CD14-positive monocyte (primary cell): ENCODE measurements around the gene UGT1A10. TPM values are rescaled to one million over a fixed set of nuclear protein-coding genes. Genes with fewer than 3 reads are reported as not detected.
"Not testable (repeated sequence)": the region's sequence is repeated elsewhere in the genome, so short reads cannot be mapped to it uniquely, and the experiment has no call there.

Experiments used
- DNase-seq, 3 donors: peaks; one replicate each; pipeline ENCODE4 v3.0.0-alpha.2; 2011 to 2022
- H2AFZ ChIP-seq: 2 replicates; pipeline ENCODE4 v1.6.0; 2012; ENCODE audit warnings: mild to moderate bottlenecking, low read depth, low read length, inconsistent platforms; ENCODE audit not compliant: insufficient read depth, poor library complexity, severe bottlenecking
- H3K27ac ChIP-seq, 2 donors: 1 replicate in 1 of 2; 2 replicates in 1 of 2; pipeline ENCODE4 v1.5.1; 2012 to 2013; ENCODE audit warnings: low read length in 2 of 2, control low read depth in 1 of 2, inconsistent platforms in 1 of 2, low read depth in 1 of 2, mild to moderate bottlenecking in 1 of 2
- H3K27me3 ChIP-seq, 2 donors: one replicate each; pipeline versions ENCODE4 v1.6.0 to v1.6.1; 2011 to 2013; ENCODE audit warnings: low read length in 2 of 2; ENCODE audit not compliant: control insufficient read depth in 2 of 2, insufficient read depth in 2 of 2
- H3K36me3 ChIP-seq, 2 donors: replicated peaks in 1 of 2; 1 replicate in 1 of 2; 2 replicates in 1 of 2; pipeline versions ENCODE4 v1.5.1 to v1.6.1; 2012 to 2013; ENCODE audit warnings: low read length in 2 of 2, control low read depth in 1 of 2, inconsistent platforms in 1 of 2, mild to moderate bottlenecking in 1 of 2; ENCODE audit not compliant: insufficient read depth in 2 of 2, control insufficient read depth in 1 of 2
- H3K4me1 ChIP-seq, 2 donors: 1 replicate in 1 of 2; 2 replicates in 1 of 2; pipeline versions ENCODE4 v1.5.1 to v1.6.1; 2012 to 2013; ENCODE audit warnings: low read length in 2 of 2, control low read depth in 1 of 2, inconsistent platforms in 1 of 2, mild to moderate bottlenecking in 1 of 2, moderate library complexity in 1 of 2; ENCODE audit not compliant: insufficient read depth in 2 of 2, control insufficient read depth in 1 of 2
- H3K4me2 ChIP-seq: replicated peaks from 2 replicates; pipeline ENCODE3; 2012; ENCODE audit warnings: low read length, moderate library complexity, mild to moderate bottlenecking; ENCODE audit not compliant: poor library complexity, severe bottlenecking; ENCODE audit errors: extremely low read depth
- H3K4me3 ChIP-seq, 3 experiments: fragments of 200-600 bp in 1 of 3; sonication (generic) in 1 of 3; replicated peaks in 1 of 3; 1 replicate in 2 of 3; 2 replicates in 1 of 3; pipeline ENCODE4 v1.5.1; 2011 to 2013; ENCODE audit warnings: low read length in 3 of 3, mild to moderate bottlenecking in 3 of 3, control low read depth in 2 of 3, low read depth in 2 of 3, inconsistent platforms in 1 of 3, moderate library complexity in 1 of 3
- H3K79me2 ChIP-seq: 2 replicates; pipeline ENCODE4 v1.6.0; 2012; ENCODE audit warnings: mild to moderate bottlenecking, control low read depth, inconsistent platforms, low read length, moderate library complexity; ENCODE audit not compliant: insufficient read depth
- H3K9ac ChIP-seq: 2 replicates; pipeline ENCODE4 v1.6.0; 2017; ENCODE audit warnings: low read length, mild to moderate bottlenecking; ENCODE audit not compliant: insufficient read depth, poor library complexity, severe bottlenecking
- H3K9me3 ChIP-seq, 2 donors: replicated peaks in 1 of 2; 1 replicate in 1 of 2; 2 replicates in 1 of 2; pipeline versions ENCODE4 v1.5.1 to v1.6.1; 2012 to 2013; ENCODE audit warnings: low read length in 2 of 2, control low read depth in 1 of 2; ENCODE audit not compliant: control insufficient read depth in 1 of 2, insufficient read depth in 1 of 2
- H4K20me1 ChIP-seq: 2 replicates; pipeline ENCODE4 v1.6.0; 2012; ENCODE audit warnings: mild to moderate bottlenecking, low read length, control low read depth, moderate library complexity; ENCODE audit not compliant: insufficient read depth
- H3K27ac Mint-ChIP-seq, 7 donors: one replicate each; pipeline ENCODE4 v1.8.0; 2020; ENCODE audit warnings: mild to moderate bottlenecking in 7 of 7, mixed read lengths in 7 of 7, moderate library complexity in 6 of 7, inconsistent platforms in 2 of 7
- H3K27me3 Mint-ChIP-seq, 3 donors: one replicate each; pipeline ENCODE4 v1.8.0; 2021 to 2022; ENCODE audit warnings: low read depth in 3 of 3, mild to moderate bottlenecking in 3 of 3, mixed read lengths in 3 of 3, moderate library complexity in 3 of 3, inconsistent platforms in 1 of 3
- H3K36me3 Mint-ChIP-seq, 2 donors: one replicate each; pipeline ENCODE4 v1.8.0; 2020; ENCODE audit warnings: mixed read lengths in 2 of 2, inconsistent platforms in 1 of 2, mild to moderate bottlenecking in 1 of 2
- H3K4me1 Mint-ChIP-seq: one replicate; pipeline ENCODE4 v1.8.0; 2020; ENCODE audit warnings: mild to moderate bottlenecking, mixed read lengths
- H3K4me3 Mint-ChIP-seq, 2 donors: one replicate each; pipeline ENCODE4 v1.8.0; 2020; ENCODE audit warnings: mild to moderate bottlenecking in 2 of 2, mixed read lengths in 2 of 2, moderate library complexity in 1 of 2
- H3K9me3 Mint-ChIP-seq, 7 donors: one replicate each; pipeline ENCODE4 v1.8.0; 2020 to 2022; ENCODE audit warnings: mixed read lengths in 7 of 7, mild to moderate bottlenecking in 6 of 7, moderate library complexity in 6 of 7, inconsistent platforms in 2 of 7
- CTCF ChIP-seq: fragments of 200-600 bp; IDR thresholded peaks from one replicate; pipeline ENCODE4 v1.8.0; 2022; ENCODE audit warnings: antibody characterized with exemption, mild to moderate bottlenecking
- WGBS: methylation state at CpG from one replicate; pipeline ENCODE4 v1.1.5; 2013; ENCODE audit warnings: missing lambda C conversion rate; ENCODE audit not compliant: insufficient coverage; 5-methylcytosine and 5-hydroxymethylcytosine counted together
- intact Hi-C, 2 donors: fragments of 100-400 bp; cut with micrococcal nuclease; formaldehyde crosslinking; loops; one replicate each; pipeline versions ENCODE4 v1.15.0 to v1.15.1; 2023
- polyA plus RNA-seq, 3 donors: library from polyadenylated mRNA; depleted of rRNA in 1 of 3; unstranded in 2 of 3; stranded (reverse) in 1 of 3; fragments of 300-500 nt in 2 of 3; fragments of >200 nt in 1 of 3; fragmentation: Illumina TruSeq in 2 of 3; gene quantifications; 1 replicate in 2 of 3; 2 replicates in 1 of 3; pipeline ENCODE4 v1.2.3, GENCODE V29; 2012 to 2021

The UGT1A10 gene
- polyA plus RNA-seq, 3 donors: not detected

GRCh38 chr2:233728723-233729301 is 92.6 kb downstream of the UGT1A10 start, which contains the start of gene UGT1A3:
Gene UGT1A3 (plus strand): TSS chr2:233729042. CDS start chr2:233729127, 85 bp downstream.
- WGBS: 90% methylated on average over 6 of the region's 8 CpGs
- Histone ChIP-seq H3K4me1 (no peaks in the 10 kb centered on the region), H2AFZ (no peak within 1 kb of the TSS), H3K9me3 (no peaks in the 10 kb centered on the region), H3K27me3 (no peaks in the 10 kb centered on the region), H3K4me2 (no peak within 1 kb of the TSS), H3K79me2 (no peaks in the 10 kb centered on the region), H3K4me3 (no peak within 1 kb of the TSS), H3K36me3 (no peaks in the 10 kb centered on the region), H3K27ac (no peak within 1 kb of the TSS), H3K9ac (no peak within 1 kb of the TSS), H4K20me1 (no peaks in the 10 kb centered on the region)
- peaks cover 0 to 2% (median 0%) of the 10 kb centered on the region in 7 donors for H3K9me3 Mint-ChIP-seq
- H3K36me3 Mint-ChIP-seq: no peaks in the 10 kb centered on the region
- peak within 1 kb of the TSS in 1 of 7 donors; percentile 25 for H3K27ac Mint-ChIP-seq
- H3K4me3 Mint-ChIP-seq: no peak within 1 kb of the TSS
- H3K4me1 Mint-ChIP-seq: no peaks in the 10 kb centered on the region
- peaks cover 2 to 8% (median 5%) of the 10 kb centered on the region in 3 donors for H3K27me3 Mint-ChIP-seq
- no peak for TF ChIP-seq CTCF
- intact Hi-C loops: no loop called here
- no peak for DNase-seq

- H3K9me3 Mint-ChIP-seq, H3K4me1 ChIP-seq, H3K27ac ChIP-seq, H3K27me3 ChIP-seq, intact Hi-C loops, H3K36me3 ChIP-seq, H2AFZ ChIP-seq, H4K20me1 ChIP-seq, H3K4me1 Mint-ChIP-seq, H3K4me3 Mint-ChIP-seq, H3K36me3 Mint-ChIP-seq, H3K9ac ChIP-seq, H3K27ac Mint-ChIP-seq, H3K4me2 ChIP-seq, H3K79me2 ChIP-seq, H3K27me3 Mint-ChIP-seq, H3K4me3 ChIP-seq, DNase-seq, H3K9me3 ChIP-seq: not testable (repeated sequence)
- WGBS: 88% methylated on average over 12 of the region's 14 CpGs
These were observed 100.8 kb downstream of the UGT1A10 start for GRCh38 chr2:233736868-233737653.
